H1 (cell line): ENCODE data around the gene GUCA1A. TPM values are rescaled to one million over a fixed set of nuclear protein-coding genes. Genes with fewer than 3 reads are reported as not detected.

Source experiments
- CTCF ChIA-PET: fragments of 300-600 bp; sonication (Branson Sonifier 250); formaldehyde crosslinking; loops from one replicate; lab custom pipeline; 2021; ENCODE audit not compliant: partially characterized antibody; lab: Charles Lee
- POLR2A ChIA-PET: fragments of 300-600 bp; sonication (Branson Sonifier 250); formaldehyde crosslinking; loops from one replicate; lab custom pipeline; 2021; ENCODE audit warnings: inconsistent platforms; ENCODE audit not compliant: partially characterized antibody; lab: Charles Lee
- DNase-seq, 2 experiments: peaks; one replicate each; pipeline versions ENCODE4 v3.0.0 to v3.0.0-alpha.2; 2010 to 2022; ENCODE audit warnings: low spot score in 2 of 2, low read depth in 1 of 2, mixed read lengths in 1 of 2
- FAIRE-seq: peaks from 2 replicates; lab custom pipeline; 2011; peaks lifted over from hg19 to GRCh38; lab: Jason Lieb, UNC
- H2AFZ ChIP-seq: 2 replicates; pipeline ENCODE4 v1.8.1; 2012; ENCODE audit warnings: low read length, inconsistent platforms
- H2AK5ac ChIP-seq: 2 replicates; pipeline ENCODE4 v1.6.1; 2013; ENCODE audit warnings: low read depth, low read length
- H2BK120ac ChIP-seq: replicated peaks from 2 replicates; pipeline ENCODE3; 2013; ENCODE audit warnings: low read depth, low read length, inconsistent platforms
- H2BK12ac ChIP-seq: 2 replicates; pipeline ENCODE4 v1.6.1; 2013; ENCODE audit warnings: low read depth, low read length
- H2BK15ac ChIP-seq: 2 replicates; pipeline ENCODE4 v1.6.1; 2013; ENCODE audit warnings: low read length
- H2BK20ac ChIP-seq: 2 replicates; pipeline ENCODE4 v1.6.1; 2013; ENCODE audit warnings: low read length
- H2BK5ac ChIP-seq: 2 replicates; pipeline ENCODE4 v1.6.1; 2013; ENCODE audit warnings: low read depth, low read length
- H3K14ac ChIP-seq: 2 replicates; pipeline ENCODE4 v1.6.1; 2013; ENCODE audit warnings: inconsistent platforms; ENCODE audit not compliant: insufficient read length
- H3K18ac ChIP-seq: 2 replicates; pipeline ENCODE4 v1.6.1; 2013; ENCODE audit warnings: low read length; ENCODE audit errors: extremely low read depth
- H3K23ac ChIP-seq: 2 replicates; pipeline ENCODE4 v1.6.1; 2013; ENCODE audit warnings: inconsistent platforms; ENCODE audit not compliant: insufficient read length
- H3K23me2 ChIP-seq: 2 replicates; pipeline ENCODE4 v1.6.1; 2013; ENCODE audit warnings: low read depth, low read length
- H3K27ac ChIP-seq: 2 replicates; pipeline ENCODE4 v1.6.1; 2011; ENCODE audit warnings: low read depth, low read length, inconsistent platforms
- H3K27me3 ChIP-seq, 4 experiments: replicated peaks in 1 of 4; 1 replicate in 1 of 4; 2 replicates in 3 of 4; pipeline versions ENCODE4 v1.6.1 to v1.8.1; 2011 to 2013; ENCODE audit warnings: low read length in 3 of 4, mild to moderate bottlenecking in 3 of 4, inconsistent platforms in 2 of 4, mixed read lengths in 2 of 4, moderate library complexity in 1 of 4; ENCODE audit not compliant: control insufficient read depth in 3 of 4, insufficient read depth in 3 of 4; ENCODE audit errors: extremely low read depth in 1 of 4
- H3K36me3 ChIP-seq, 4 experiments: 2 replicates each; pipeline versions ENCODE4 v1.6.1 to v1.8.1; 2011 to 2013; ENCODE audit warnings: mild to moderate bottlenecking in 4 of 4, low read length in 3 of 4, moderate library complexity in 2 of 4, control low read depth in 1 of 4, inconsistent platforms in 1 of 4; ENCODE audit not compliant: insufficient read depth in 4 of 4, control insufficient read depth in 2 of 4
- H3K4ac ChIP-seq: replicated peaks from 2 replicates; pipeline ENCODE3; 2013; ENCODE audit warnings: low read length, low read depth, mixed read lengths, inconsistent platforms; ENCODE audit not compliant: insufficient read length
- H3K4me1 ChIP-seq, 4 experiments: replicated peaks in 1 of 4; 1 replicate in 1 of 4; 2 replicates in 3 of 4; pipeline versions ENCODE4 v1.6.1 to v1.8.1; 2011 to 2013; ENCODE audit warnings: low read length in 3 of 4, inconsistent platforms in 2 of 4, mixed read lengths in 1 of 4; ENCODE audit not compliant: insufficient read depth in 4 of 4, control insufficient read depth in 3 of 4
- H3K4me2 ChIP-seq, 2 experiments: 2 replicates each; pipeline versions ENCODE4 v1.6.1 to v1.8.1; 2011 to 2013; ENCODE audit warnings: low read depth in 2 of 2, low read length in 2 of 2, control low read depth in 1 of 2, inconsistent platforms in 1 of 2, mild to moderate bottlenecking in 1 of 2; ENCODE audit not compliant: insufficient read depth in 1 of 2
- H3K4me3 ChIP-seq, 4 experiments: fragments of 200-600, 300-600 bp in 1 of 4; sonication (generic), shearing (Covaris generic), sonication (Bioruptor Twin) in 1 of 4; 2 replicates each; pipeline versions ENCODE4 v1.5.1 to v1.8.1; 2011 to 2016; ENCODE audit warnings: low read length in 4 of 4, low read depth in 3 of 4, control low read depth in 2 of 4, inconsistent platforms in 2 of 4, mild to moderate bottlenecking in 2 of 4, mixed read lengths in 1 of 4, moderate library complexity in 1 of 4; ENCODE audit not compliant: insufficient read depth in 2 of 4; ENCODE audit errors: extremely low read depth in 1 of 4
- H3K56ac ChIP-seq: replicated peaks from 2 replicates; pipeline ENCODE3; 2013; ENCODE audit warnings: low read depth, mild to moderate bottlenecking, mixed read lengths, low read length, inconsistent platforms; ENCODE audit not compliant: insufficient read length
- H3K79me1 ChIP-seq: 2 replicates; pipeline ENCODE4 v1.6.1; 2013; ENCODE audit warnings: low read depth, low read length, control low read depth
- H3K79me2 ChIP-seq, 2 experiments: 2 replicates each; pipeline versions ENCODE4 v1.6.1 to v1.8.1; 2012 to 2013; ENCODE audit warnings: low read length in 2 of 2, mild to moderate bottlenecking in 2 of 2, inconsistent platforms in 1 of 2; ENCODE audit not compliant: insufficient read depth in 2 of 2, control insufficient read depth in 1 of 2
- H3K9ac ChIP-seq, 4 experiments: replicated peaks in 1 of 4; 1 replicate in 1 of 4; 2 replicates in 3 of 4; pipeline versions ENCODE4 v1.6.1 to v1.8.1; 2011 to 2013; ENCODE audit warnings: low read depth in 3 of 4, low read length in 3 of 4, control low read depth in 2 of 4, mild to moderate bottlenecking in 2 of 4, moderate library complexity in 2 of 4, inconsistent platforms in 1 of 4; ENCODE audit errors: extremely low read depth in 1 of 4
- H3K9me3 ChIP-seq, 2 experiments: 2 replicates each; pipeline versions ENCODE4 v1.6.1 to v1.8.1; 2012 to 2013; ENCODE audit warnings: mild to moderate bottlenecking in 2 of 2, moderate library complexity in 2 of 2, control low read depth in 1 of 2, inconsistent platforms in 1 of 2, low read depth in 1 of 2, low read length in 1 of 2, mixed read lengths in 1 of 2; ENCODE audit not compliant: insufficient read depth in 2 of 2
- H4K20me1 ChIP-seq, 2 experiments: replicated peaks in 1 of 2; 2 replicates each; pipeline versions ENCODE3 to v1.8.1; 2011 to 2013; ENCODE audit warnings: inconsistent platforms in 2 of 2, low read length in 2 of 2, mild to moderate bottlenecking in 1 of 2; ENCODE audit not compliant: insufficient read depth in 2 of 2, control insufficient read depth in 1 of 2
- H4K5ac ChIP-seq: 2 replicates; pipeline ENCODE4 v1.6.1; 2013; ENCODE audit warnings: low read length, low read depth, mixed read lengths, inconsistent platforms; ENCODE audit not compliant: insufficient read length
- H4K8ac ChIP-seq: 2 replicates; pipeline ENCODE4 v1.8.0; 2013; ENCODE audit warnings: mild to moderate bottlenecking, moderate library complexity, low read length, inconsistent platforms; ENCODE audit not compliant: insufficient read depth; ENCODE audit errors: extremely low read depth
- H4K91ac ChIP-seq: replicated peaks from 2 replicates; pipeline ENCODE3; 2013; ENCODE audit warnings: low read length, mixed read lengths, inconsistent platforms; ENCODE audit not compliant: insufficient read length
- CHD1 ChIP-seq: IDR thresholded peaks from 2 replicates; pipeline ENCODE4 v1.6.1; 2012; ENCODE audit warnings: low read depth, low read length, improper control_type of control experiment
- CHD2 ChIP-seq: IDR thresholded peaks from 2 replicates; pipeline ENCODE4 v1.6.1; 2012; ENCODE audit warnings: low read length, improper control_type of control experiment
- KDM1A ChIP-seq: fragments of 200-600, 300-600 bp; sonication (generic); IDR thresholded peaks from 2 replicates; pipeline ENCODE4 v1.7.1; 2016; ENCODE audit warnings: mild to moderate bottlenecking, low read length, borderline replicate concordance
- POU5F1 ChIP-seq: IDR thresholded peaks from 2 replicates; pipeline ENCODE4 v1.6.1; 2011; ENCODE audit warnings: low read depth, mild to moderate bottlenecking, low read length, moderate library complexity
- RNF2 ChIP-seq: fragments of 200-900, 300-1000 bp; sonication (generic); IDR thresholded peaks from 2 replicates; pipeline ENCODE4 v1.7.1; 2016; ENCODE audit warnings: borderline replicate concordance, low read depth, mild to moderate bottlenecking, antibody characterized with exemption, low read length; ENCODE audit not compliant: poor library complexity, severe bottlenecking; ENCODE audit errors: missing control alignments
- RXRA ChIP-seq: IDR thresholded peaks from 2 replicates; pipeline ENCODE4 v1.6.1; 2011; ENCODE audit warnings: low read depth, mild to moderate bottlenecking, low read length, moderate library complexity; ENCODE audit not compliant: insufficient read depth
- SIX5 ChIP-seq: IDR thresholded peaks from 2 replicates; pipeline ENCODE4 v1.6.1; 2011; ENCODE audit warnings: mild to moderate bottlenecking, low read depth, low read length
- SP4 ChIP-seq: IDR thresholded peaks from 2 replicates; pipeline ENCODE4 v1.6.1; 2012; ENCODE audit warnings: low read length, inconsistent platforms
- TBP ChIP-seq: IDR thresholded peaks from 2 replicates; pipeline ENCODE4 v1.6.1; 2011; ENCODE audit warnings: low read depth, low read length, improper control_type of control experiment
- WGBS, 2 experiments: shearing (Covaris generic) in 1 of 2; methylation state at CpG; one replicate each; pipeline versions ENCODE4 v1.1.6 to v1.1.7; 2013 to 2015; ENCODE audit warnings: low lambda C conversion rate in 2 of 2, mixed read lengths in 2 of 2, inconsistent platforms in 1 of 2, low coverage in 1 of 2, missing lambda C conversion rate in 1 of 2; ENCODE audit not compliant: insufficient replicate concordance in 2 of 2, insufficient coverage in 1 of 2, insufficient read length in 1 of 2; ENCODE audit errors: extremely low coverage in 1 of 2, missing lambda C conversion rate in 1 of 2; 5-methylcytosine and 5-hydroxymethylcytosine counted together
- polyA plus RNA-seq, 7 experiments: library from polyadenylated mRNA; depleted of rRNA in 3 of 7; stranded (reverse) in 5 of 7; unstranded in 2 of 7; fragments of >200 nt in 5 of 7; fragments of 200-250 nt in 2 of 7; gene quantifications; 1 replicate in 5 of 7; 2 replicates in 1 of 7; 4 replicates in 1 of 7; pipeline versions ENCODE4 v1.2.1 to v1.2.3, GENCODE V29; 2011 to 2013; ENCODE audit warnings: missing spikeins in 2 of 7, mixed read lengths in 2 of 7
- total RNA-seq: library from RNA; stranded (reverse); fragmentation: NEBNext Ultra II Directional; extraction: Animal tissue kit (Norgen Biotek cat#: 25700); gene quantifications from 2 replicates; pipeline ENCODE4 v1.2.1, GENCODE V29; 2021
- TF ChIP-seq, protein P1 (sequence below): IDR thresholded peaks from 2 replicates; pipeline ENCODE4 v1.6.1; 2012; ENCODE audit warnings: low read length, inconsistent platforms
- TF ChIP-seq, protein P2 (sequence below): IDR thresholded peaks from 2 replicates; pipeline ENCODE4 v1.6.1; 2011; ENCODE audit warnings: low read length, improper control_type of control experiment

The GUCA1A gene
- total and polyA plus RNA-seq, 2 of the 8 experiments (the other 6 are each of a cell fraction or from before 2014, with no cell fraction given) = 4.6 to 24.6 TPM

DNA sequence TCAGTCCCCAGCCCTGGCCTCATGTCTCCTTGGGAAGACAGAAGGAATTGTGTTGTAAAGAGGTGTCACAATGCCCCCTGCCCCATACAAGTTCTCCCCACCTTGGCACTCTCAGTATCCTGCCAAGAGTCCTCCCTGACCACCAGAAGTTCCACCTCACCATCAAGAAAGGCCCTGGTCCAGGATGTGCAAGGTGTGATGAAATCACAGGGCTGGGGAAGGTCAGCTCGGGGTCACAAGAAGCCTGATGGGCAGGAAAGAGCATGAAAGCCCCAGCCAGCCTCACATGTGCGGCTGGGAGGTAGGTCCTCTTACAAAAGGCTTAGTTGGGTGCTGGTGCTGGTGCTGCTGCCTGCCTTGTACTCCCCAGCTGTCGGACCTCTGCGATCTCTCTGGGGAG is 17.9 kb upstream of the GUCA1A start:
- no peak overlapping the region for H3K18ac ChIP-seq
- no peak overlapping the region for H3K4me3 ChIP-seq
- H4K5ac ChIP-seq = no peak overlapping the region
- no peak overlapping the region; the same call in 1 of the 2 replicates for H2BK15ac ChIP-seq
- POLR2A ChIA-PET = interaction anchor here (0.6 to 2.1 kb wide), 5 partner anchors 8 to 190 kb away, joined by 3 to 10 read pairs (median 4); no protein-coding TSS in a partner anchor
- H2AFZ ChIP-seq = no peak overlapping the region
- CTCF ChIA-PET = interaction anchor here (0.8 to 4.2 kb wide), 9 partner anchors 9 to 70 kb away, joined by 4 to 14 read pairs (median 10); partner anchors contain the start of gene C6orf132
- no peaks in the 10 kb centered on the region for H3K79me2 ChIP-seq
- H2AK5ac ChIP-seq = peak overlapping the region; percentile 18
- H3K79me1 ChIP-seq = no peaks in the 10 kb centered on the region
- H4K91ac ChIP-seq = no peak overlapping the region
- no peak overlapping the region; the same call in 1 of the 2 replicates for H2BK12ac ChIP-seq
- H3K23me2 ChIP-seq = no peaks in the 10 kb centered on the region
- H3K23ac ChIP-seq = no peak overlapping the region
- no peak for DNase-seq
- no peaks in the 10 kb centered on the region for H3K9me3 ChIP-seq
- H3K56ac ChIP-seq = no peak overlapping the region
- no peaks in the 10 kb centered on the region for H3K36me3 ChIP-seq
- H3K14ac ChIP-seq = no peak overlapping the region
- no peak overlapping the region; the same call in 1 of the 2 replicates for H2BK20ac ChIP-seq
- no peak for FAIRE-seq
- no peak overlapping the region for H4K8ac ChIP-seq
- H2BK5ac ChIP-seq = no peak overlapping the region
- WGBS, 2 experiments = 94% methylated on average over 4 of the region's 4 CpGs; no CpG with 5 or more reads in 1 of the 2 experiments
- peaks cover 0 to 3% (median 0%) of the 10 kb centered on the region in 4 experiments; a peak in 3 of 7 replicates for H3K27me3 ChIP-seq
- H3K4me1 ChIP-seq = peaks cover 1 to 11% (median 6%) of the 10 kb centered on the region in 4 experiments; a peak in 5 of 7 replicates
- no peaks in the 10 kb centered on the region for H4K20me1 ChIP-seq
- H3K27ac ChIP-seq = no peak overlapping the region
- no peak overlapping the region for H2BK120ac ChIP-seq
- no peak overlapping the region for H3K4ac ChIP-seq
- no peak overlapping the region for H3K9ac ChIP-seq
- H3K4me2 ChIP-seq = no peak overlapping the region
- no peak for TF ChIP-seq RXRA
- TF ChIP-seq, protein P1, sequence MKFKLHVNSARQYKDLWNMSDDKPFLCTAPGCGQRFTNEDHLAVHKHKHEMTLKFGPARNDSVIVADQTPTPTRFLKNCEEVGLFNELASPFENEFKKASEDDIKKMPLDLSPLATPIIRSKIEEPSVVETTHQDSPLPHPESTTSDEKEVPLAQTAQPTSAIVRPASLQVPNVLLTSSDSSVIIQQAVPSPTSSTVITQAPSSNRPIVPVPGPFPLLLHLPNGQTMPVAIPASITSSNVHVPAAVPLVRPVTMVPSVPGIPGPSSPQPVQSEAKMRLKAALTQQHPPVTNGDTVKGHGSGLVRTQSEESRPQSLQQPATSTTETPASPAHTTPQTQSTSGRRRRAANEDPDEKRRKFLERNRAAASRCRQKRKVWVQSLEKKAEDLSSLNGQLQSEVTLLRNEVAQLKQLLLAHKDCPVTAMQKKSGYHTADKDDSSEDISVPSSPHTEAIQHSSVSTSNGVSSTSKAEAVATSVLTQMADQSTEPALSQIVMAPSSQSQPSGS = no peak
- no peak for TF ChIP-seq CHD1
- TF ChIP-seq CHD2 = no peak
- TF ChIP-seq, protein P2, sequence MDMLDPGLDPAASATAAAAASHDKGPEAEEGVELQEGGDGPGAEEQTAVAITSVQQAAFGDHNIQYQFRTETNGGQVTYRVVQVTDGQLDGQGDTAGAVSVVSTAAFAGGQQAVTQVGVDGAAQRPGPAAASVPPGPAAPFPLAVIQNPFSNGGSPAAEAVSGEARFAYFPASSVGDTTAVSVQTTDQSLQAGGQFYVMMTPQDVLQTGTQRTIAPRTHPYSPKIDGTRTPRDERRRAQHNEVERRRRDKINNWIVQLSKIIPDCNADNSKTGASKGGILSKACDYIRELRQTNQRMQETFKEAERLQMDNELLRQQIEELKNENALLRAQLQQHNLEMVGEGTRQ = no peak
- TF ChIP-seq KDM1A = no peak
- no peak for TF ChIP-seq TBP
- TF ChIP-seq SP4 = no peak
- no peak for TF ChIP-seq RNF2
- no peak for TF ChIP-seq POU5F1
- TF ChIP-seq SIX5 = no peak
